Colonic mucosa (tissue), 4 donors: ENCODE results near the gene TSC1. TPM values are rescaled to one million over a fixed set of nuclear protein-coding genes. Genes with fewer than 3 reads are reported as not detected.

Experiments used
- DNase-seq: peaks from one replicate; pipeline ENCODE4 v3.0.0-alpha.2; 2020
- H3K27ac ChIP-seq: fragments of 200-600 bp; one replicate; pipeline ENCODE4 v1.8.0; 2021
- H3K27me3 ChIP-seq: fragments of 200-600 bp; one replicate; pipeline ENCODE4 v1.8.0; 2021
- H3K36me3 ChIP-seq: fragments of 200-600 bp; one replicate; pipeline ENCODE4 v1.8.0; 2021
- H3K4me1 ChIP-seq: fragments of 200-600 bp; one replicate; pipeline ENCODE4 v1.8.0; 2021; ENCODE audit warnings: mild to moderate bottlenecking
- H3K4me3 ChIP-seq: fragments of 200-600 bp; one replicate; pipeline ENCODE4 v1.8.0; 2021
- H3K9ac ChIP-seq, 2 donors: one replicate each; pipeline ENCODE4 v1.7.0; 2013; ENCODE audit warnings: control low read depth in 2 of 2, low read depth in 2 of 2, low read length in 2 of 2
- H3K9me3 ChIP-seq: fragments of 200-600 bp; one replicate; pipeline ENCODE4 v1.8.0; 2021
- CTCF ChIP-seq: fragments of 200-600 bp; IDR thresholded peaks from one replicate; pipeline ENCODE4 v1.8.0; 2022; ENCODE audit warnings: antibody characterized with exemption, mild to moderate bottlenecking
- intact Hi-C: fragments of 100-400 bp; cut with DNase I; formaldehyde crosslinking; loops from one replicate; pipeline ENCODE4 v1.14.1; 2022
- total RNA-seq, 2 donors: library from RNA; stranded (reverse); fragmentation: NEBNext Ultra II Directional in 1 of 2; extraction: Animal tissue kit (Norgen Biotek cat#: 25700) in 1 of 2; gene quantifications; one replicate each; pipeline ENCODE4 v1.2.1, GENCODE V29; 2021
- donor health status: healthy.
- donor health status: DM: no; HTN: no; CAD: no.
- donor health status: DM: no; HTN: no; CAD: no.

TSC1 gene
- total RNA-seq, 2 donors from 2014 or later = 29.4 to 46.6 TPM

GRCh38 chr9:132980157-132980556 is 35.7 kb upstream of the TSC1 start:
- Histone ChIP-seq H3K36me3 (no peaks in the 10 kb centered on the region), H3K9me3 (no peaks in the 10 kb centered on the region), H3K27me3 (peaks cover 20% of the 10 kb centered on the region), H3K9ac (no peak overlapping the region), H3K27ac (no peak overlapping the region), H3K4me3 (no peak overlapping the region), H3K4me1 (no peaks in the 10 kb centered on the region)
- intact Hi-C loops = no loop called here
- no peak for TF ChIP-seq CTCF
- no peak for DNase-seq

GRCh38 chr9:132978451-132979131 is 34.2 kb upstream of the TSC1 start, which contains the start of gene GFI1B:
TSS of gene GFI1B (plus strand) at chr9:132978694. CDS start at chr9:132986679, 7,985 bp downstream.
- H3K9me3 ChIP-seq = no peaks in the 10 kb centered on the region
- no peaks in the 10 kb centered on the region for H3K36me3 ChIP-seq
- TF ChIP-seq CTCF = no peak
- no peak within 1 kb of the TSS for H3K27ac ChIP-seq
- peaks cover 20% of the 10 kb centered on the region for H3K27me3 ChIP-seq
- intact Hi-C loops = loop anchor here (10.0 kb wide), 2 partner anchors 174 to 474 kb away; no protein-coding TSS in a partner anchor
- peak within 1 kb of the TSS in 1 of 2 donors; percentile 8 for H3K9ac ChIP-seq
- no peak for DNase-seq
- no peaks in the 10 kb centered on the region for H3K4me1 ChIP-seq
- H3K4me3 ChIP-seq = no peak within 1 kb of the TSS

- no peak overlapping the region for H3K27ac ChIP-seq
- H3K36me3 ChIP-seq = no peaks in the 10 kb centered on the region
- TF ChIP-seq CTCF = no peak
- intact Hi-C loops = loop anchor here (10.0 kb wide), 2 partner anchors 173 to 473 kb away; no protein-coding TSS in a partner anchor
- H3K27me3 ChIP-seq = peaks cover 20% of the 10 kb centered on the region
- no peaks in the 10 kb centered on the region for H3K4me1 ChIP-seq
- H3K9ac ChIP-seq = no peak overlapping the region
- H3K4me3 ChIP-seq = no peak overlapping the region
- H3K9me3 ChIP-seq = no peaks in the 10 kb centered on the region
- DNase-seq = no peak
Observed at GRCh38 chr9:132978112-132978450, 33.7 kb upstream of the TSC1 start.

- no peak overlapping the region for H3K4me3 ChIP-seq
- intact Hi-C loops = loop anchor here (10.0 kb wide), 2 partner anchors 172 to 472 kb away; no protein-coding TSS in a partner anchor
Observed at GRCh38 chr9:132976571-132976970, 32.2 kb upstream of the TSC1 start.

GRCh38 chr9:132975961-132976360 is 31.5 kb upstream of the TSC1 start:
- no peak for TF ChIP-seq CTCF
- Histone ChIP-seq H3K27me3 (peaks cover 20% of the 10 kb centered on the region), H3K9me3 (no peaks in the 10 kb centered on the region), H3K4me1 (peaks cover 5% of the 10 kb centered on the region), H3K27ac (no peak overlapping the region), H3K9ac (no peak overlapping the region), H3K36me3 (no peaks in the 10 kb centered on the region), H3K4me3 (no peak overlapping the region)
- intact Hi-C loops = loop anchor here (10.0 kb wide), 2 partner anchors 171 to 471 kb away; no protein-coding TSS in a partner anchor
- DNase-seq = no peak

More at GRCh38 chr9:132976571-132976970, 32.2 kb upstream of the TSC1 start:
- Histone ChIP-seq H3K27me3 (peaks cover 20% of the 10 kb centered on the region), H3K9ac (no peak overlapping the region), H3K9me3 (no peaks in the 10 kb centered on the region), H3K27ac (no peak overlapping the region), H3K36me3 (no peaks in the 10 kb centered on the region), H3K4me1 (peaks cover 5% of the 10 kb centered on the region)
- no peak for TF ChIP-seq CTCF
- no peak for DNase-seq
